Measurements from ENCODE around the gene ZNF398.
"Not testable (repeated sequence)": the region's sequence is repeated elsewhere in the genome, so short reads cannot be mapped to it uniquely, and the experiment has no call there.

ZNF398 gene

DNA sequence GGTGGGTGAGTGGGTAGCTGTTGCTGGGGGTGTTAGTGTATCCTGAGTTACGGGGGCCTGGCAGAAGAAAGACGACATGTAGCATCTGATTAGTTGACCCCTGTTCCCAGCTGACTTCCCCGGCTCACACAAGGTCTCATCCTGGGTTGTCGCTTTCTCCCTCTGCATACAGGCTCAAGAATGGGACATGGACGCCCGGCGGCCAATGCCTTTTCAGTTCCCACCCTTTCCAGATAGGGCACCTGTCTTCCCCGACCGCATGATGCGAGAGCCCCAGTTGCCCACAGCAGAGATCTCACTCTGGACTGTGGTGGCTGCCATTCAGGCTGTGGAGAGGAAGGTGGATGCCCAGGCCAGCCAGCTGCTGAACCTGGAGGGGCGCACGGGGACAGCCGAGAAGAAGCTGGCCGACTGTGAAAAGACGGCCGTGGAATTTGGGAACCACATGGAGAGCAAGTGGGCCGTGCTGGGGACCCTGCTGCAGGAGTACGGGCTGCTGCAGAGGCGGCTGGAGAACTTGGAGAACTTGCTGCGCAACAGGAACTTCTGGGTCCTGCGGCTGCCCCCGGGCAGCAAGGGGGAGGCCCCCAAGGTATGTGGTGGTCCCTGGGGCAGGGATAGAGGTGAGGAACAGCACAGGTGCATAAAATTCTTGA lies 51.0 kb downstream of the ZNF398 start:
- no peak for DNase-seq

DNA sequence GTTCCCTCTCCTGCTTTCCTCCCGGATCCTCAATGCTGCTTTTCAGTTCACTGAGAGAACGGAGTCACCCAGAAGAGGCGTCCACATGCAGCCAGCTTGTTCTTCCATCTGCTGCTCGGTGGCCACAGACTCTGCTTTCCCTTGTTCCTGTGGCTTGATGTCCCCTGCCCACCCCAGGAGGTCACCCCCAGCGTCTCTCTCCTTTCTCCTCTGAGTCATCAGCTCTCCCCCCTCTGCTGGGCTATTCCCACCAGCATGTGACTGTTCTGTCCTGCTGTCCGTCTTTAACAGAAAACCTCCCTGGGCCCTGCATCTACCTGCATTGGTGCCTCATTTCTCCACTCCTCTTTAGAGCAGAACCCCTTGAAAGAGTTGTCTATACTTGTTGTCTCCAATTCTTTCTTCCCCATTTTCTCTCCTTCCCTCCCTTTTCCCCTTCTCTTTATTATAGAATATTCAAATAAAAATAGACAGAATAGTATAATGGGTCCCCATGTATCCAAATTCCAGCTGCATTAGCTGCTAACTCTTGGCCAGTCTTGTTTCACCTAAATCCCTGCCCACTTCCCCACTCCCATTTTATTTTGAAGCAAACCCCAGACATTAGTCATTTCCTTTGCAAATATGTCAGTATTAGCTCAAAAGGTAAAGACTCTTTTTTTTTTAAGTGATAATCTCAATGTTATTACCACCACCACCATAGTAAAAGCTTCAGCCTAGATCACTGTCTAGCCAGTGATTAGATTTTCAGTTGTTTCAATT lies 52.2 kb downstream of the ZNF398 start:
- DNase-seq: no peak

DNA sequence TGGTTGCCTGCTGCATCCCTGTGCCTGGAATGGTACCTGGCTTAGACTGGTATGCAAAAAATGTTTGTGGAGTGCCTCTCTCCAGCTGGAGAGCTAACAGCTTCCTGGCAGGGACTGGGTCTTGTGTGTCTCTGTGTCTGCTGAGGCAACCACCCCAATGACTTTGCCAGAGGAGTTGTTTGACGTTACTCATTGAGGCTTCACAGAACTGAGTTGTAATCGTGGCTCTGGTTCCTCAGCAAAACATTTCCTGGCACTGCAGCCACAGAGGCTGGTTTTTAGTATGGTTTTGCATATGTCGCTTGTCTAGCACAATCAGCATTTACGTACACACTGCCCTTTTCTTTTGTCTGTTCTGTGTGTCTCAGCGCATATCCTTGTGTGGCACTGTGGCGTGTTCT lies 55.6 kb downstream of the ZNF398 start:
- no peak for DNase-seq

DNA sequence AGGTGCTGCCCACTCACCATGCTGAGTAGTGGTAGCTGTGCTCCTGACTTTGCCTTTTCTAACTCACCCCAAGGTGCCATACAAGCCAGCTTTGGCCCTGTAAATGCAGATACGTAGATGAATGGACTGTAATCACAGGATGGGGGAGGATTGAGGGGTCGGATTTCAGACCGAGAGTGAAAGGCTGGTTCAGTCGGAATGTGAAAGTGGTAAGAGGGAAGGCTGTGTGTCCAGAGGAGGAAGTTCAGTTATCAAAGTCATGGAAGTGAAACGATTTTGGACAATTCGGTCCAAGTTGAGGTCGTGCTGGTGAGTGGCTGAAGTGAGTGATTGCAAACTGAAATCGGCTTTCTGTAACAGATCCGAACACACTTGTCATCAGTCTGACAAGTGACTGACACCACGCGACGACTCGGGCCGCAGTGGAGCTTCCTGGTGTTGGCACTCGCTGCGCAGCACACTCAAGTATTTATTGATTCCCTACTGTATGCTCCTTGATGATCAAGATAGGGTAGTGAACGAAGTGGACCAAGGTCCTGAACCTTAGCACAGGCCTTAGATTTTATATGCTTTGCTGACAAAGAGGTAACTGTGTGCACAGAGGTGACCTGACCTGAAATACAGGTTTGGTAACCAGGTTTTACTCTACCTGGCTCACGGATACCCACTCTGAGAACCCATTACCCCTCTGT lies 58.6 kb downstream of the ZNF398 start:
- no peak for DNase-seq

DNA sequence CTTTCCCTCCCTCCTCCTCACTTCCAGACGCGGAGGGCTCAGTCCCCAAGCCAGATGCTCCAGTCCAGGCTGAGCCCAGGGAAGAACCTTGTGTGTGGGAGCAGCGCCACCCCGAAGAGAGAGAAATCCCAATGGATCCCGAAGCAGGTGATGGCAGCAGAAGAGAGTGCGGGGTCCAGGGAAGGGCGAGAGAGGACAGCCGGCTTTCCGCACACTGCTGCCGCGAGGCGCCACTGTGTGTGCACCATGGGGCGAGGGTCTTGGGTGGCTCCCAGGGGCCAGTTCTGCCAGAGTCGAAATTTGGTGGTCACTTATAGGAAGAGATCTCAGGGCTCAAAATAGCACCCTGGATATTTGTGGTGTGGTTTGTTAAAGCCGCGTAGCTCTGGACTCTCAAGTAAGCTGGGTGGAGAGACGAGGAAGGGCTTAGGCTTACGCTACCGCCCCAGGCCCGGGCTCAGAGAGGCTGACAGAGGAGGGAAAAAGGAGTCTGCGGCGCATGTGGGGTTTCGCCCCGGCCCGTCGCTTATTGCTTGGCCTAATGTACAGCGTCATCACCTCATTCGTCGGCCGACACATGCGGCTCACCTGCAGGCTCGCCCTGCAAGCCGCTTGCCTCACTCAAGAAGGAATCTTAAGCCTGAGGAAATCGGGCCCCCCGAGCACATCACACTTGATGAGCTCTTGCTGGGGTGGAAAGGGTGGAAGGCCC lies 60.2 kb downstream of the ZNF398 start:
- DNase-seq: no peak

DNA sequence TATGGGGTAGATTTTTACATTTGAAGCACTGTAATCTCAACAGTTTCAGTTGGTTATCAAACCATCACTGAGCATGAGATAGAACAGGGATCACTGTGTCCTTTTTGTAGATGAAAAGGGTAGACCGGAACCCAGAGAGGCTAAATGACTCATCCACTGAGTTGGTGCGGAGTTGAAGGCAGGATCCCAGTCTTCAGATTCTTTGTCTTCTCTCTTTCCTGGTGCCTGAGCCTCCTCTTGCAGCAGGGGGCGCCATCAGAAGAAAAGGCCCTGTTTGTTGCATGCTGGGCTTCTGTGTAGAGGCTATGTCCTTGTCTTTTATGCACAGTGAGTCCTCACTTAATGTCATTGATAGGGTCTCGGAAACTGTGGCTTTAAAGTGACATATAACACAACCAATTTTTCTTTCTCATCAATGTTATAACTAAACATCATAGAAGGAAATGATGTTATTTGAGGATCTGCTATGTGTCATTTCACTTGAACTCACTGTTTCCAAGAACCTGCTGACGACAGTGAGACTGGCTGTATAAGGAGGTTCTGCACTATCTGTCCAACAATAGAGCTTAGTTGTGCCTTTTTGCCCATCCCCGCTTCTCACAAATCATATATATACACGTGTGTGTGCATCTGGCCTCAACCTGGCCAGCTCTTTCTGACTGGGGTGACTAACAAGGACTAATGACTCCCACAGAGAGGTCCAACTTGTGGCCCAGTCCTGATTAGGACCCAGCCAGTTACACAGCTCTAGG lies 62.4 kb downstream of the ZNF398 start:
- DNase-seq: no peak

DNA sequence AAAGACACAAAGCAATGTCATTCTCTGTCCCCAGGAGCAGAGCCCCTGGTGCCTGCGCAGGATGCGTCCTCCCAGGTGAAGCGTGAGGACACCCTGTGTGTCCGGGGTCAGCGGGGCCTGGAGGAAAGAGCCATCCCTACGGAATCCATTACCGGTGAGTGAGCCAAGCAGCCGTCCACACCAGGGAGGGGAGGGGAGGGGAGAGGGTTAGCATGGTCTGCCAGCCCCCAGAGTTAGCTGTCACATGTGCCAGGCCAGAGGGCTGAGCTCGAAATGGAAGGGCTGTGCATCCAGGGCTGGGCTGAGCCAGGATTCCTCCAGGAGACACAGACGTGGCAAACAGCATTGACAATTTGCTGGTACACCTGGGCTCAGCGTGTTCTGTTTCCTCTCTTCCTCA lies 63.3 kb downstream of the ZNF398 start:
- no peak for DNase-seq

DNA sequence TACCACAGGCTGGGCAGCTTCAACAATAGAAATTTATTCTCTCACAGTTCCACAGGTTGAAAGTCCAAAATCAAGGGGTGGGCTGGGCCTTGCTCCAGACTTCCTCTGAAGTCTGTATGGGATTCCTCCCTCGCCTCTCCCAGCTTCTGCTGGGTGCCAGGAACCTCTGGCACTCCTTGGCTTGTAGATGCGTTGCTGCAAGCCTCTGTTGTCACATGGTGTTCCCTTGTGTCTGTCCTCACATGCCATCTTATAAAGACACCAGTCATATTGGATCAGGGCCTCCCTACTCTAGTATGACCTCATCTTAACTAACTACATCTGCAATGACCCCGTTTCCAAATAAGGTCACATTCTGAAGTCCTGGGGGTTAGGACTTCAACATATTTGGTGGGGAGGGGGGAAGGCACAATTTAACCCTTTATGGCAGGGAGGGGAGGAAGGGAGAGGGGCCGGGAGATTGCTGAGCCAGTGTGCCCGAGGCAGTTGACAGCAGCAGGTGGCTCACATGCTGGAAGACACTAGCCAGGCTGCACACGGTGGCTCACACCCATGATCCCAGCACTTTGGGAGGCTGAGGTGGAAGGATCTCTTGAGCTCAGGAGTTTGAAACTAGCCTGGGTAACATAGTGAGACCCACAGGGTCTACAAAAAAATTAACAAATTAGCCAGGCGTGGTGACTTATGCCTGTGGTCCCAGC lies 66.9 kb downstream of the ZNF398 start:
- no peak for DNase-seq

DNA sequence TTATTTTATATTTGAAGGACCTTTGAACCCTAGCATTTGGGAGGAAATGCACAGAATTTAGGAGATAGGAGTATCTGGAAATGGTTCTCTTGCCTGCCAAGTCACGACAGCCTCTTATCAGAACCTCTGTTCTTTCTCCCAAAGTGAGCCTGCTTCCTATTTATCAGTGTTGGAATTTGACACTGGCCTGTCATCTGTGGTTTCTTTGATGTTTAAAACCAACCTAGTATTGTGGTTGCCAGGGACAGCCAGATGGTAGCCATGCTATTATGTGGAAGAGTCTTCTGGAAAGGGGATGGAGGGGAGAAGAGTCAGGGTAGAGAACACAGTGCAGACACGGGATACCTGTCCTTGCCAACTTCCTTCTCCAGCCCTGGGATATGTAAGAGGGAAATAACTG lies 69.1 kb downstream of the ZNF398 start:
- DNase-seq: no peak

DNA sequence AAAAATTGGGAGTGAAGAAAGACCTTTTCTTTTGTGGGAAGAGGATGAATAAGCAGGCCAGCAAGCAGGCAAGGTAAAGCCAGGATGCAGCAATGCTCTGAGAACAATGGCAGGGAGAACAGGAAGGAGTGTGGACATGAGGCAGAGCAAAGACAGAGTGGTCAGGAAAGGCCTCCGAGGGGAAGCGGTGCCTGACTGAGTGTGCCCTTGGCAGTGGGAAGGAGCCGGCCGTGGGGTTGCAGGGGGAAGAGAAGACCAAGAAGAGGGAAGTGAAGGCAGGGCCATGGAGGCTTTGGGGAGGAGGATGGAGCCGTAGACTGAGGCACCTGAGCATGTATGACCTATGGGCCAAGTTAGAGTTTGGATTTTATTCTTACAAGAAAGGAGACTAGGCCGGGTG lies 70.3 kb downstream of the ZNF398 start:
- DNase-seq: no peak

DNA sequence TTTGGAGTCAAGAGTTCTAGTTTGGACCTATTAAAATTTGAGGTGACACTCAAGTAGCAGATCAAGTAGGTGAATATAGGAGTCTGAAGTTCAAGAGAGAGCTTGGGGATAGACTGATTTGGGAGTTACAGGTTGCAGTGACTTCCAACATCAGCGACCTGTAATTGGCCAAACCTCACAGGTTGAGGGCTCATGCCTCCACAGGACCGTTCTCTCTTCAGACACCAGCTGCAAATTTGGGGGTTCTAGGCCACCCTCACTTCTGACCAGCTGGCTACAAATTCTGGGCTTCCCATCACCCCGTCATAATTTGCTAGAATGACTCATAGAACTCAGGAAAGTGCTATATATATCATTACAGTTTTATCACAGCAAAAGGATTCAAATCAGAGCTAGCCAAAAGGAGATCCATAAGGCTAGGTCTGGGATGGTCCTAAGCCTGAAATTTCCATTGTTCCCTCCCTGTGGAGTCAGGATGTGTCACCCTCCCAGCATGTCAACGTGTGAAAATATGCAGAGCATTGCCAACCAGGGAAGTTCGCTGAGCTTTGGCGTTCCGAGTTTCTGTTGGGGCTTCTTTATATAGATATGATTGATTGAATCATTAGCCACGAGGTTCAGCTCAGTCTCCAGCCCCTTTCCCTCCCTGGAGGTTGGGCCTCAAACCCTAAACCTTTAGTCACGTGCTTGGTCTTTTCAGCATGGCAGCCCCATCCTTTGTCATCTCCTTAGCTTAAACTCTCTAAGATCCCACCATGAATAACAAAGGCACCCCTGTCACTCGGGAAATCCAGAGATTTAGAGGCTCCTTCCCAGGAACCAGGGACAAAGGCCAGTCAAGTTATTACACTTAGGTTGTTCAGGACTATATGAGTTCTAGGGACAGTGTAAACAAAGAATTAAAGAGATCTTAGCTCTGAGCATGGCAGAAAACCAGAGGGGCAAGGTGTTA lies 71.5 kb downstream of the ZNF398 start:
- DNase-seq: no peak

DNA sequence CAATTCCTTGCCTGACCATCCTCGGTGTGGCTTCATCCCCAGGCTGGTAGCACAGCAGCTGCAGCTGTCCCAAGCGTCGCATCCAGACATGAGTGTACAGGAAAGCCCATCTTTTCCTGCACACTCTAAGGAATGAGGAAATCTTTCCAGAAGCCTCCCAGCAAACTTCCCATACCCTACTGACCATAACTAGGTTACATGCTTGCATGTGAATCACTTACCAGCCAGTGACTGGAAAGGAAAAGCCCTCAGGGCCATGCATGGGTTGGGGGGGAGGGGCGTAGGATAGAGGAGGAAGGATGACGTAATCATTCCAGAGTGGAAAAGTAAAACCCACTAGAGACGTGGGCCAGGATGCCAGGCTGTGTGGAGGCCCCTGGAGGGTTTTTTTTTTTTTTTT lies 73.3 kb downstream of the ZNF398 start:
- DNase-seq: no peak

DNA sequence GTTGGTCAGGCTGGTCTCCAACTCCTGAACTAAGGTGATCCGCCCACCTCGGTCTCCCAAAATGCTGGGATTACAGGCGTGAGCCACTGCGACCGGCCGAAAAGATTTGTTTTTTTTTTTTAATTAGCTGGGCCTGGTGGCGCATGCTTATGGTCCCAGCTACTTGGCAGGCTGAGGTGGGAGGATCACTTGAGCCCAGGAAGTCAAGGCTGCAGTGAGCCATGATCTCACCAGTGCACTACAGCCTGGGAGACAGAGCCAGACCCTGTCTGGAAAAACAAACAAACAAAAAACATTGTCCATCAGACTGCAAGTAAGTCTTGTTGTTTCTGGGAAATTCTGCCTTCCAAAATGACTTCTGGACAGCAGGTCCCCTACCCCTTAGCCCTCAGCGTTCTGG lies 75.9 kb downstream of the ZNF398 start:
- DNase-seq: no peak

DNA sequence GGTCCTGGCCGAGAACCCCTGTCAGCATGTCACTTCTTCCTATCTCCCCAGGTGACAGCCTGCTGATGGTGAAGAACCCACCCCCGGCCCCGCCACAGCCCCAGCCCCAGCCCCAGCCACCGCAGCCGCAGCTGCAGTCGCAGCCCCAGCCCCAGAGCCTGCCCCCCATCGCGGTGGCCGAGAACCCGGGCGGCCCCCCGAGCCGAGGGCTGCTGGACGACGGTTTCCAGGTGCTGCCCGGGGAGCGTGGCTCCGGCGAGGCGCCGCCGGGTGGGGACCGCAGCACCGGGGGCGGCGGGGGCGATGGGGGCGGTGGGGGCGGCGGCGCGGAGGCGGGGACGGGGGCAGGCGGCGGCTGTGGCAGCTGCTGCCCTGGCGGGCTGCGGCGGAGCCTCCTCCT lies 76.5 kb downstream of the ZNF398 start:
- DNase-seq: no peak

DNA sequence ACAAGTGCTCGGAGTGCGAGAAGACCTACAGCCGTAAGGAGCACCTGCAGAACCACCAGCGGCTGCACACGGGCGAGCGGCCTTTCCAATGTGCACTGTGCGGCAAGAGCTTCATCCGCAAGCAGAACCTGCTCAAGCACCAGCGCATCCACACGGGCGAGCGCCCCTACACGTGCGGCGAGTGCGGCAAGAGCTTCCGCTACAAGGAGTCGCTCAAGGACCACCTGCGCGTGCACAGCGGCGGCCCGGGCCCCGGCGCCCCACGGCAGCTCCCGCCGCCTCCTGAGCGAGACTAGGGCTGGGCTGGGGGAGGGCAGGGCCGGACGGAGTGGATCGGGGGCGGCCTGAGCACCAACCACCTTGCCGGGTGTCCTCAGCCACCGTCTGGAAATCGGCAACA lies 77.1 kb downstream of the ZNF398 start:
- DNase-seq: no peak

DNA sequence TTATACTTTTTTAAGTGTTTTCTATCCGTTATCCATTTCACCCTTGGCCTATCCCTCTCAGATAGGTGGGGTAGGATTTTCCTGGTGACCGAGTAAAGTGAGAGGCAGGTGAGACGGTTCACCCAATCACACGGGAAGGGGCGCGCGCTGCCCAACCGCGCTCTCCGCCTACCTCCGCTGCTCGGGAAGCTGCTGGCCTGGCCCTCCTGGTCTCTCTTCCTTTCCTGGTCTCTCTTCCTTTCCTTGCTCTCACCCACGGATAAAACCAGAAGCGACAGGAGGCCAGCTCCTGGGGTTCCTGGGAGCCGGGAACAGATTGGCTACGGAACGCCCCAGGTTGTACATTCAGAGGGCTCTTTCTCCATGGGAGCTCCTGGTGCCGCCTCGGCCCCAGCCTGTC lies 77.9 kb downstream of the ZNF398 start:
- DNase-seq: no peak

DNA sequence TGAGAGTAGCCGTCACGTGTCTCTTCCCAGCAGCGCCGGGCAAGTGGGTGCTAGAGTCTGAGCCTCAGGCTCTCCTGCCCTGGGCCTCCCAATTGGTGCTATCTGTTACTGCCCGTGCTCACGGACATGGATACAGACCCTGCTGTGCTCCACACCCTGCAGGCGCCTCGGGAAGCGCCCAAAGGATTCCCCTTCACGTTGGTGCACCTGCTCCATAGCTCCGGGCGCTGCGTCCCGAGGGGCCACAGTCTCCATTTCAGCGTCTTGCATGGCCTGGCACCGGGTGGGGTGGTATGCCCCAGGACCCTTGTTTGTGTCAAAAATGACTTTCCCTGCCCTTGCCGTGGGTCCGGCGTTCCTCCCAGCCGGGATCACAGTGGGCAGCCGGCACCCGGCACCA lies 78.4 kb downstream of the ZNF398 start:
- DNase-seq: no peak

DNA sequence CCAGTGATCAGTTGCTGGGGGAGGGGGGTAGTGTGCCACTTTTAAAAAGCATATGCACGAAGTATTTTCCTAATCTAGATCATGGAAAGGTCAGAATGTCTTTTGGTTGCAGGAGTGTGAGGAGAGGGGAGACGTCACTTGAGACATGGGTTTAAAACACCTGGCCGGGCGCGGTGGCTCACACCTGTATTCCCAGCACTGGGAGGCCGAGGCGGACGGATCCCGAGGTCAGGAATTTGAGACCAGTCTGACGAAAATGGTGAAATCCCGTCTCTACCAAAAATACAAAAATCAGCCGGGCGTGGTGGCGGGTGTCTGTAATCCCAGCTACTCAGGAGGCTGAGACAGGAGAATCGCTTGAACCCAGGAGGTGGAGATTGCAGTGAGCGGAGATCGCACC lies 79.1 kb downstream of the ZNF398 start:
- DNase-seq: not testable (repeated sequence)

DNA sequence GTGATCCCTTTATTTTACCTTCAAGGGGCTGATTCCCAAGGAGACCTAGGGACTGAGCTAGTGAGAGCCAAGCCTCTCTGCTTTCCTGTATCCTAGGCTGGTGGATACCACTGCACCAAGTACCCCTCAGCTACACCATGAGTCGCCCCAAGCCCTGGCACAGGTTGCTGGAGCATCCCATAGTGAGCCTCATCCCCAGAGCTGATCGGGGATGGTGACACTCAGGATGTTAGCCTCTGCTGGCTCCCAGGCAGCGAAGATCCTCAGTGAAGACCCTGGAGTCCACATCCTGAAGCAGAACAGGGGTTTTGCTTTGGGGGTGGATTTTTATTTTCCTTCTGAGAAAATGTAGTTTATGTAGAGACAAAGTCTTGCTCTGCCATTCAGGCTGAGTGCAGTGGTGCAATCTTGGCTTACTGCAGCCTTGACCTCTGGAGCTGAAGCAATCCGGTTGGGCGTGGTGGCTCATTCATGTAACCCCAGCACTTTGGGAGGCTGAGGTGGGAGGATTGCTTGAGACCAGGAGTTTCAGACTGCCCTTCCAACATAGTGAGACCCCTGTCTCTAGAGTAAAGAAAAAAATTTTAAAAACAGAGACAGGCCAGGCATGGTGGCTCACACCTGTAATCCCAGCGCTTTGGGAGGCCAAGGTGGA lies 79.7 kb downstream of the ZNF398 start:
- DNase-seq: no peak

DNA sequence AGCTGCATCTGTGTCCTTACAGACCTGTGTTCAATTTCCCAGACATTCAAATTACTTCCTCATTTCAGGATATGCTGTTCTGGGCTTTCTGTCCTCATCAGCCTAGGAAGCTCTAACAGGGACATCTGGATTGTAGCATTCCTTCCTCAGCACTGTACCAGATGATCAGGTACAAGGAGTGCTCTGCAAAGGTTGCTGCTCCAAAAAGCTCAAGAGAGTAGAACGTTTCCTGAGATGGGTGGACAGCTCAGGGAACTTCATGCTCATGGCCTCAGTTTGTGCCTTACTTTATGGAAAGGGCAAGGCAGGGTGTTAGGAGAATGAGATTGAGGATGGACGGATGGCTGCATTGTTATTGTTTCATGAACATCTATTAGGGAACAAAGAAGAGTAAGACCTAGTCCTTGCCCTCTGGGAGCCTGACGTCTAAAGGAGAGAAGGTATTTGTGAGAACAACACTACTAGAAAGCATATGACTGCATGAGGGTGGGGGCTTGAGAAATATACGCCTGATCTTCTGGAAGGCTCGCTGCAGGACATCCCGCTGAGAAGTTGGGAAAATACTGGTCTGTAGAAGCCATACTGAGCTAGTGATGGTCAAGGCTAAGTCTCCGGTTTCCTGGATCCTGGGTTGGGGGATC lies 81.7 kb downstream of the ZNF398 start:
- no peak for DNase-seq
